ENCODE measurements around the gene TEAD1. TPM values are rescaled to one million over a fixed set of nuclear protein-coding genes. Genes with fewer than 3 reads are reported as not detected.

TEAD1 gene
- total RNA-seq, 2 donors from 2014 or later = 47.9 to 87.0 TPM

DNA sequence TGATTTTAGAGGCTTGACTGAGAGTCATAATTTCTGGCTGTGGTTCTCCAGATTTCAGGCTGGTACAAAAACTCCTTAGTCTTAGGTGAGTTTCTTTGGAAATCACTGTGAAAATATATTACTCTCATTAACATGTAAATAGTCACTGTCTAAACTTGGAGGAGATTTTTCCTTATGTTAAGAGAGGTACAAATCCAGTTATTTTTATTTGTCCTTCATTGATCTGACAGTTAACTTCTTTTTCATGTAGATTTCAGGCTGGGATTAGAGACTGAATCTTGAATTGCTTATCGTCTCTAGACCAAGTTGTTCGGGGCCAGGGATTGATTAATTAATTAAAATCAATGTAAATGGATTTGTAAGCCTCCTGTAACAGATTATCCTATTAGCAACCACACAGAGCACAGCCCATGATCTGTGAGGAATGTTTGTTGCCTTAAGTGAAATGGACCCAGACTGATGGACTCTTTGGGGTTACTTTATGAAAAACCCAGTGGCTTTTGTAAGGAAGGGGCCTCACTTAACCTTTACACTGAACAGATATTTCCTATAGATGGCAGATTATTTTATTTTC lies 21.1 kb downstream of the TEAD1 start:
- no peaks in the 10 kb centered on the region for H3K36me3 ChIP-seq

DNA sequence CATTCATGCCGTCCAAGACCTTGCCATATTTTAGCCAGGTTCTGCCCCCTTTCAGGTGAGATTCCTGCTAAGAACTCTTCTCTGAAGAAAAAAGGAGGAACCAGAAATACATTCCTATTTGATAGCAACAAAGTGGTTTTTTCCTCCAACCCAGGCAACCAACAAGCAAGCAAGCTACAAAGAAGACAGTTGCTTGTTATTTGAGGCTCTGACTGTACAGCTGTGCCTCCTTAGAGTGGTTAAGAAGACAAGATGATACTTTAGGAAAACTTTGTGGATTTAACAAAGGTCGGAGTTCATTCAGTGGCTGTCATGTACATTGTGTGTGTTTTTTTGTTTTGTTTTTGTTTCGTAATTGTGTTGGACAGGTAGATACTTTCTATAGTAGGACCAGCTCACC lies 21.7 kb downstream of the TEAD1 start:
- H3K36me3 ChIP-seq = no peaks in the 10 kb centered on the region
- no peak for DNase-seq (ENCODE audit: low spot score)
- 78% methylated on average over 3 of the region's 3 CpGs for WGBS
- H3K4me1 ChIP-seq (replicated peaks) = peaks cover 29% of the 10 kb centered on the region
- H3K27ac ChIP-seq = no peak overlapping the region
- TF ChIP-seq, protein P1, sequence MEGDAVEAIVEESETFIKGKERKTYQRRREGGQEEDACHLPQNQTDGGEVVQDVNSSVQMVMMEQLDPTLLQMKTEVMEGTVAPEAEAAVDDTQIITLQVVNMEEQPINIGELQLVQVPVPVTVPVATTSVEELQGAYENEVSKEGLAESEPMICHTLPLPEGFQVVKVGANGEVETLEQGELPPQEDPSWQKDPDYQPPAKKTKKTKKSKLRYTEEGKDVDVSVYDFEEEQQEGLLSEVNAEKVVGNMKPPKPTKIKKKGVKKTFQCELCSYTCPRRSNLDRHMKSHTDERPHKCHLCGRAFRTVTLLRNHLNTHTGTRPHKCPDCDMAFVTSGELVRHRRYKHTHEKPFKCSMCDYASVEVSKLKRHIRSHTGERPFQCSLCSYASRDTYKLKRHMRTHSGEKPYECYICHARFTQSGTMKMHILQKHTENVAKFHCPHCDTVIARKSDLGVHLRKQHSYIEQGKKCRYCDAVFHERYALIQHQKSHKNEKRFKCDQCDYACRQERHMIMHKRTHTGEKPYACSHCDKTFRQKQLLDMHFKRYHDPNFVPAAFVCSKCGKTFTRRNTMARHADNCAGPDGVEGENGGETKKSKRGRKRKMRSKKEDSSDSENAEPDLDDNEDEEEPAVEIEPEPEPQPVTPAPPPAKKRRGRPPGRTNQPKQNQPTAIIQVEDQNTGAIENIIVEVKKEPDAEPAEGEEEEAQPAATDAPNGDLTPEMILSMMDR (IDR thresholded peaks at IDR 0.05) = no peak
- TF ChIP-seq POLR2A (IDR thresholded peaks at IDR 0.05) = no peak
- TF ChIP-seq POLR2AphosphoS5 (IDR thresholded peaks at IDR 0.05) = no peak
- H3K27me3 ChIP-seq (replicated peaks; ENCODE audit: insufficient read depth) = no peaks in the 10 kb centered on the region
- H3K4me3 ChIP-seq = no peak overlapping the region
- intact Hi-C loops (cut with DNase I) = no loop called here
- H3K9me3 ChIP-seq = no peaks in the 10 kb centered on the region

More for the DNA sequence above, 21.1 kb downstream of the TEAD1 start:
- Histone ChIP-seq H3K27me3 (replicated peaks; ENCODE audit: insufficient read depth) (no peaks in the 10 kb centered on the region), H3K4me3 (no peak overlapping the region), H3K9me3 (no peaks in the 10 kb centered on the region), H3K27ac (no peak overlapping the region), H3K4me1 (replicated peaks) (peaks cover 29% of the 10 kb centered on the region)
- WGBS = 67% methylated on average over 2 of the region's 2 CpGs
- no peak for DNase-seq (ENCODE audit: low spot score)
- intact Hi-C loops (cut with DNase I) = no loop called here
- TF ChIP-seq POLR2AphosphoS5 (IDR thresholded peaks at IDR 0.05) (no peak), POLR2A (IDR thresholded peaks at IDR 0.05) (no peak)
- TF ChIP-seq, protein P1 (IDR thresholded peaks at IDR 0.05) = no peak

DNA sequence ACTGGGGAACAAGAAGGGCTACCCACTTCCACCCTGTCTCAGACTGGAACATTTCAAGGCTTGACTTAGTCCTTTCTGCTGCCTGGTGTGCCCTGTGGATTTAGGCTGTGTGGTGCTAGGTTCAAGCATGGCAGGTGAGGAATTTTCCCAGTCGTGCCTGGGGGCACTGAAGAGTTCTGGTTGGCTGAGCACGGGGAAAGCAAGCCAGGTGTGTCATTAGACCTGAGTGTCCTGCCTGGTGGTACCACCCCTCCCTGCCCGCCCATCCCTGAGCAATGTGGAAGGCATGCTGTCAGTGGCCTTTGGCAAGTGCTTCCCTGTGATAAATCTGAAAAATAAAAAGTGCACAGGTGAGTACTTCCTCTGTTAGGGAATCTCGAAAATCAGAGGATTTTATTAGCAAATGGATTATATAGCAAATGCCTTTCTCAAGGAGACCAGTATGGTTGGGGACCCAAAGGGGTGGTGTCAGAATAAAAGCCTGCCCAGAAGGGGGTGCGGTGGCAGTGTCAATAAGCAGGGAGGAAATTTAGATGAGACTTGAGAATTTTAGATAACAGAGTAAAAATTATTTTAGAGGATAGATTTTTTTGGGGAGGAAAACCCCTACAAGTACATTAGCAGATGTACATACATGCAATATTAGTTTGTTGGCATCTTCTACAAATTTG lies 22.8 kb downstream of the TEAD1 start:
- TF ChIP-seq, protein P1 (IDR thresholded peaks at IDR 0.05) = no peak
- no peak for TF ChIP-seq POLR2A (IDR thresholded peaks at IDR 0.05)

DNA sequence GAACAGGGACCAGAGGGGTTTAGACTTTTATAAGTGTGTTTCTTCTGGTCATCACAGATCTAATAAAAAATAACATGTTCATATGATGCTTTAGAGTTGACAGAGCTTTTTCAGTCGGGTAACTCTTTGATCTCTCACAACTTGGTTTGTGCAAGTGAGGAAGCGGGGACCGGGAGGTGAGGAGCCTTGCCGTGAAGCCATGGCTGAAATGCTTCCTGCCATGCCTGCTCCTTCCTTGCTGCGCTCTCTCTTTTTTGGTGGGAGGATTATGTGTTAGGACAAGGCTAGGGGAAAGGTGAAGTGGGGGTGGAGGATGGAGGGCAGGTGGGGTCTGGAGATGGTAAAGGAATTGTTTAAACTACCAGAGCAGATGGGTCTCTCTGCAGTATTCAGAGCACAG lies 23.8 kb downstream of the TEAD1 start:
- WGBS = 55% methylated on average over 5 of the region's 5 CpGs
- Histone ChIP-seq H3K9me3 (no peaks in the 10 kb centered on the region), H3K27ac (no peak overlapping the region), H3K4me3 (no peak overlapping the region), H3K36me3 (no peaks in the 10 kb centered on the region), H3K4me1 (replicated peaks) (peaks cover 15% of the 10 kb centered on the region), H3K27me3 (replicated peaks; ENCODE audit: insufficient read depth) (no peaks in the 10 kb centered on the region)
- TF ChIP-seq POLR2AphosphoS5 (IDR thresholded peaks at IDR 0.05) (no peak), POLR2A (IDR thresholded peaks at IDR 0.05) (no peak)
- TF ChIP-seq, protein P1 (IDR thresholded peaks at IDR 0.05) = no peak
- intact Hi-C loops (cut with DNase I) = no loop called here
- DNase-seq (ENCODE audit: low spot score) = no peak

More for the DNA sequence above, 22.8 kb downstream of the TEAD1 start:
- intact Hi-C loops (cut with DNase I) = no loop called here
- no peak for DNase-seq (ENCODE audit: low spot score)
- Histone ChIP-seq H3K36me3 (no peaks in the 10 kb centered on the region), H3K4me1 (replicated peaks) (peaks cover 25% of the 10 kb centered on the region), H3K27ac (no peak overlapping the region), H3K9me3 (no peaks in the 10 kb centered on the region), H3K4me3 (no peak overlapping the region), H3K27me3 (replicated peaks; ENCODE audit: insufficient read depth) (no peaks in the 10 kb centered on the region)
- 56% methylated on average over 5 of the region's 5 CpGs for WGBS
